ENCODE measurements around the gene HNF1B.

Gene HNF1B

GRCh38 chr17:37759014-37759637, 14.3 kb upstream of the HNF1B start:
- DNase-seq, result no peak

GRCh38 chr17:37756051-37756450, 11.2 kb upstream of the HNF1B start:
- no peak for DNase-seq

DNA sequence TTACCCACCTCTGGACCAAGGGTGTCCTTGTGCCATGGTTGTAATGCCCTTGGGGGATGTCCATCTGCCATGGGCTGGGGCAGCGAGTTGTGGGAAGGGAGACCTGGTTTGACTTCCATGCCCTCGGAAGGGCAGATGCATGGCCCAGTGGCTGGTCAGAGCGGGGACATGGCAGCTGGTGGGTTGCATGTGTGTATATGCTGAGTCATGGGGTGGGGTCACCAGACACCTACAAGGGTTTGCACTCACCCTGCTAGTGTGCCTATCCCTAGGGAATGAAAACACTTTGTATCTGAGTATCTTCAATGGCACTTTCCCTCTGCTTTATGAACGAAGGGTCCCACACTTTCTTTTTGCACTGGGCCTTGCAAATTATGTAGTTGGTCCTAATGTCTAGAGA, 10.6 kb upstream of the HNF1B start:
- DNase-seq, result no peak

DNA sequence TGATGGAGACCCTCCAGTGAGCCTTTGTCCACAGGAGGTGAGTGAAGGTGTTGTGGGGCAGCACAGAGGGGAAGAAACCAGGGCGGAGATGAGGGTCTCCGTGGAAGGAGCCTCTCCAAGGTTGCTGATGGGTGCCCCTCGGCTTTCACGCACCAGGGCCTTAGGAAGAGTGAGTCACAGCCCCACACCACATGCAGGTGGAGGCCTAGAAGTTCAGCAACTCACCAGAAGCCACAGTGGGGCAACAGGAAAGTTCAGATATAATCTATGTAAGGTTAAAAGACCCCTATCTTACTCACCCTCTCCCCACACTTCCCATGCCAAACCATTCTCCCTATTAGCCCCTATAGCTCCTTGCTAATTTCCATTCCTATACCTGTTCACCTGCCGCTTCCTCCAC, 9.5 kb upstream of the HNF1B start:
- no peak for DNase-seq

GRCh38 chr17:37752482-37752881, 7.6 kb upstream of the HNF1B start:
- DNase-seq, result peak; percentile 90

DNA sequence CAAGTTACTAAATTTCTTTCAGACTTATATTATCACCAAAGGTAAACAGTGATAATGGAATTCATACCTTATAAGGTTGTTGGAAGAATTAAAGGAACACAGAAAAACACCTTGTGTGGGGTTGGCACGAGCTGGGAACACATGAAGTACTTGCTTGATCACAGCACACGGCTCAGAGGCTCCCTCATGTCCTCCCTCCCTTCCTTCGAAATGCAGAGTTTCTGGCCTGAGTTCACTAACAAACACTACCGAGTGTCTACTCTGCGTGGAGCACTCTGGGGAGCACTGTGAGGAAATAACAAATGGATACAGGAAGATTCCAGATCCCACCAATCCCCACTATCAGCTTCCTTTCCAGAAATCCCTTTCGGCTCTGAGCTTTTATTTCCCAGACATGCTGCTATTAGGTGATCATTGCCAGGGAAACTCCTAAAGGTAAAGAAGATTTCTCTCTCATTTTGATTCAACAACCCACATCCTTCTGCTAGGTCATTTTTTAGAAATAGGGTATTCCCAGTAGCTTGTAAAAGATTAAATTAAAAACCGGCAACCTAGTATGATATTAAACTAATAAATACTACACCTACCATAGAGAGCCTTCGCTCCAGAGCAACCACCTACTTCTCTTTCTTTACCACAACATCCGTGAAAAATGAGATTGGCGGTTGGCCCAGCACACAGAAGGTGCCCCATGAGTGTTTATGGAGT, 6.1 kb upstream of the HNF1B start:
- no peak for DNase-seq

- DNase-seq, result no peak
Observed at GRCh38 chr17:37750292-37750691, 5.4 kb upstream of the HNF1B start.

DNA sequence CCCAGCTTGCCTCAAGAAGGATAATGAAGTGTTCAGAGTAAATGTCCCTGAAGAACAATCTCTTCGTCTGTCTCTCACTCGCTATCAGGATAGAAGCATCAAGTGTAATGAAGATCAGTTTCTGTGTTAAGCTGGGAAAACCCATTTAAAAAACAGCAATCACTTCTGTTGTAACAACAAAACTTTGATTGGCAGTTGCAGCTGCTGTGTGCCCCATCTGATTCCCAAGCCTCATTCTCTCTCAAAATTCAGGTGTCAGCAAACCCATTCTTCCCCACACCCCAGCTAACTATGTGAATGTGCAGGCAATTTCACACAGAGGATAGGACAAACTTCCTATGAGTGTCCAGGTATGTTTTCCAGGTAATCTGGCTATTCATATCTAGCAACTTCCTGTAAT, 2.4 kb upstream of the HNF1B start:
- no peak for DNase-seq

GRCh38 chr17:37746617-37747016, 1.8 kb upstream of the HNF1B start:
- DNase-seq, result no peak

- DNase-seq, result no peak
Observed at GRCh38 chr17:37745801-37746426, 1.1 kb upstream of the HNF1B start.

DNA sequence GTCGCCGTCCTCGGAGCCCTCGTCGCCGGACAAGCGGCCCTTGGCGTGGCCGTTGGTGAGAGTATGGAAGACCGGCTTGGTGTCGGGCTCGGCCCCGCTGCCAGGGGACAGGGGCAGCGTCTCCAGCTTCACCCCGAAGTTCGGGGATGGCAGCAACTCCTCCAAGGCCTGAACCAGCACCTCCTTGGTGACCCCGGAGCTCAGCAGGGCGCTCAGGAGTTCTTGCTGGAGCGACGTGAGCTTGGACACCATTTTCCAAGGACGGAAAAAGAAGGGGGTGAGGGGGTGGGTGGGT, 279 bp downstream of the HNF1B start:
- no peak for DNase-seq

DNA sequence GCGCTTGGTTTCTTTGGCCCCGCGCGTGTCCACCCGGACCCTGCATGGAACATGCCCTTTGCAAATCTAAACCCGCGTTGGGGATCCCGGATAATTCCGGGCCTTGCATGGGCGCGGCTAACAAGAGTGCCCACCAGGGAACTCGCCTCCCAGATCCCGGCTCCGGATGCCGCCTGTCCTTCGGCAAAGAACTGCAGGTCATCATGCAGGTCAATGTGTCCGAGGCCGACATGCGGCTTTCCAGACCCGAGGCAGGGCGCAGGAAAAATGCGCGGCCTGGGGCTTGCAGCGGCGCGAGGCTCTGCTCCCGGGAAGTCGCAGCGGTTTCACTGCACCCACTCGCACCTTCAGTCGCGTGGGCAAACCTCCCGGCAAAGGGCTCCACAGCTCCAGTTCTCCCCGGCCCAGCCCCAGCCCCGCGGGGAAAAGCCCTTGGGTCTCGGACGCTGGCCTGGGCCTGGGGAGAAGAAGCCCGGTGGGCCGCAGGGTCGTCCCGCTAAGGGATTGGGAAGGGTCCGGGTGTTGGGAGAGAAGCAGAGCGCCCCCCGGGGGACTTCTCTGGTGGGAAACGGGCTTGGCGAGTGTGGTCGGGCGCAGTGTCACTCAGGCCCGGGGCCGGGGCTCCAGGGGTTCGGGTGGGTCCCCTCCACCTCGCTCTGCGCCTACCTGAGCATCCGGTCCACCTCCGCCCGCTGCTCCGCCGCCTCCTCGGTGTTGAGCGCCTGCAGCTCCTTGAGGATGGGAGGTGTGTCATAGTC, 805 bp downstream of the HNF1B start:
- no peak for DNase-seq

DNA sequence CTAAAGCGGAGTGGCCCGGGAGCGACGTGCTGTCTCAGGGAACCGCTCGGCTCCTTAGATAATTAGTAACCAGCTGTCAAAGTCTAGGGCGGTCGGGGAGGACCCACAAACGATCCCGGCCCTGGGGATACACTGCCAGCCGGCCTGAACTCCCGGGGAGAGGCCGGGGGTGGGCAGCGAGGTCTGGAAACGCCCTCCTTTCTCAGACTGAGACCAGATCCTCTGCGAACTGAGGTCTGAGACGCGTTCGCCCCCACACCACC, 1.3 kb downstream of the HNF1B start:
- no peak for DNase-seq

DNA sequence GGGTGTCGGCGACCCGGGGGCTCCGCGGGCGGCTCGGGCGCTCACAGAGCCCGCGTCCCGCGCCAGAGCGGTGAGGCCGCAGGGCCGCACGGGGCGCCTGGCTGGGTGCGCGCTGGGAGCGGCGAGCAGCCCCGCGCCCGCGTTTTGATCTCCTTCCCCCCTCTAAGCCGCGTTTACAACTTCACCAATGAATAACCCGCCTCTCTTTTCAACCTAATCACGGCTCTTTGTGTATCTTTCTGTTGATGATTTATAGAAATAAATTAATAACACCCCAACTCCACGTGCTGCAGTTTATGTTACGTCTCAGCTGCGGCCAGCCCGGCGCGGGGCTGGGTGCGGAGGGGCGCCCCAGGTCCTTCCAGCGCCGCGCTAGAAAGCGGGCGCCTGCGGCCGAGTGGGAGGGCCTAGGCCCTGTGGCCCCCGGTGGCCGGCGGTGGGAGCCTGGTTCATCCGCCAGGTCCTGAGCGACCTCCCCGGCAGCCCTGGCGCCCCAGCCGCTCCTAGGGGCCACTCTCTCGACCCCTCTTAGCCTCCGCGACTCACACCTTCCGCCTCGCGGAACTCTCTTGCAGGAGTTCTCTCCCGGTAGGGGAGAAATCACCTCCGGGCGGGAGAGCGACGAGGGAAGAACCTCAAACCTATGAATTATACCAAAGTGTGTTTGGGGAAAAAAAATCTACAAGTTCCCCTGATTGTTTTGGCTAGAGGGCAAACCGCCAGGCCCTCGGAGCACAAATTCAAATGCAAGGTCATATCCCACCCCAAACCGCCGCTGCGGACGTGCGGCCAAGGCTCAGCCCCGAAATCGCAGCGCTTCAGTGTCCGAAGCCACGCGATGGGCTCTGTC, 1.9 kb downstream of the HNF1B start:
- DNase-seq, result no peak

GRCh38 chr17:37742116-37742761, 2.6 kb downstream of the HNF1B start:
- no peak for DNase-seq

DNA sequence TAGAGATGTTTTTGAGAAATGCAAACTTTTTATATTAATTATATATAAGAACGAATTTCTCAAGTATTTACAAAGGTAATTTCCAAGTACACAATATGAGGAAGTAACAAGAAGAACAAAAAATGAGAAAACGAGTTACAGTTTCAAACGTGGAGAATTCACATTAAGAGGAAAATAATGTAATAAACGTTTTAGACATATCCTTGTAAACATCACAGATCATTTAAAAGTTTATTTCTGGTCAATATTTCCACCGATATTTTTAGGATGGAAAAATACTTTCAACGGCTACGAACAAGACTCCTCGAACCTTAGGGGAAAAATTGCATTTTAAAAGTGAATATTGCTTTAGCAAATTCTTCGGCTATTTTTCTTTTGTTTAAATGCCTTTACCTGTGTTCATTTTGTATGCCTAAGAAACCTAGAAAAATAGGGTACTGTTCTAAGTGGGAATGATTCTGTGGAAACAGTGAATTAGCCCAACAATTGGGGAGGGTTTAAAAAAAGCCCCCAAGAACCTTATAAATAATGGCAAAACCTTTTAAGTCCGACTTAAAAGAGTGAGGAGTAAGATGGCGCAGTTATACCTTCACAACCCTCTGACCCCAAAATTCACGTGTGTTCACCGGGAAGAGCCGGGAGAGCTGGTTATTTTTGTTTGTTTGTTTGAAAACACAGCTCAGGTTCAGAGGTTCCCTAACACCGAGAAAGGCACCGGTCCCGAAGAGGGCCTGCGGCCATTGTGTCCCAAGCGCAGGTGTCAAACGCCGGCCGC, 3.3 kb downstream of the HNF1B start:
- DNase-seq, result no peak

GRCh38 chr17:37740915-37741314, 3.9 kb downstream of the HNF1B start:
- no peak for DNase-seq

DNA sequence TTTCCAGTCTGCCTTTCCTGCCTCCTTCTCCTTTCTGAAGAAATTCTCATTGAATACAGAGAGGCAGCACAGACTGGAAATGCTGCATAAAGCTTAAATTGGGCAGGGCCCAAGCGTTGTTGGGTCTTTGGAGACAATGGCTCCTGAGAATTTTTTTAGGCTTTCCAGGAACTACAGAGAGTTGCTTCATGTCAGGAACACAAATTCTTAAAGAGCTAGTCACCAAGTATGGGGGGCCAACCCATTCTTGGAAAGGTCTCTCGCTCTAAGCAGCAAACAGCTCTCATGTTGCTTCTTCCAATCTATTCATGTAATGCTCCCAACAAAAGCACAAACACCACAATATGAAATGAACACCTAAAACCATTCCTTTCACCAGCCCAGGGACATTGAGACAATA, 6.9 kb downstream of the HNF1B start:
- DNase-seq, result peak; percentile 59

DNA sequence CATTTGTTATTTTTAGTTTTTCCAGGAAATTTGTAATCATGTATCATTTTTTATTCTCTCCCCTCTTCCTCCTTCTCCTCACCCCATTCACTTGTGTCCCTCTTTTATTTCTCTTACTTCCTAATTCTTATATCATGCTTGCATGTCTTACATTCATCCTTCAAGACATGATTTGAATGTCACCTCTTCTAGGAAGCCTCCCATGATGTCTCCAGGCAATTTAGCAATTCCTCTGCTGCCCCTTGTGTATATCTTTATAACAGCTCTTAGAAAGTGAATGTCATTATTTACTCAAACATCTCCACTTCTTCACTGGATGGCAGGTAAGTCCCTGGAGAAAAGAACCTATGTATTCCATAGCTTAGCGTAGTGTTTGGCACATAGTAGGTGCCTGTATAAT, 7.8 kb downstream of the HNF1B start:
- DNase-seq, result no peak

DNA sequence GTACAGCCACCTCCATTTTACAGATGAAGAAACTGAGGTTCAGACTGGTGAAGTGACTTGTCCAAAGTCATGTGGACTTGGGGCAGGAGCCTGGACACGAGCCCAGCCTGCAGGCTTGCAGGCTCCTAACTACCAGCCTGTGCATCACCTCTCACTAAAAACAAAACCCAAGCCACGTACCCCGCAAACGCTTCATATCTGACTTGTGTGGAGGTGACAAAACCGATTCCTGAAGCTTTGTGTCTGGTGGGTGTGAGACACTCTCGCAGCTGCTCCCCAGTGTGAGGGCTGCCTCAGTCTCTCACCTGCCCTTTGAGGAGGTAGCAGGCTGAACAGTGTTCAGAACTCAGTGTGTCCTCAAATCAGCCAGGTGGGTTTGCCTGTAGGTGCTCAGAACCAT, 8.4 kb downstream of the HNF1B start:
- DNase-seq, result no peak

GRCh38 chr17:37735165-37735564, 9.7 kb downstream of the HNF1B start:
- no peak for DNase-seq

DNA sequence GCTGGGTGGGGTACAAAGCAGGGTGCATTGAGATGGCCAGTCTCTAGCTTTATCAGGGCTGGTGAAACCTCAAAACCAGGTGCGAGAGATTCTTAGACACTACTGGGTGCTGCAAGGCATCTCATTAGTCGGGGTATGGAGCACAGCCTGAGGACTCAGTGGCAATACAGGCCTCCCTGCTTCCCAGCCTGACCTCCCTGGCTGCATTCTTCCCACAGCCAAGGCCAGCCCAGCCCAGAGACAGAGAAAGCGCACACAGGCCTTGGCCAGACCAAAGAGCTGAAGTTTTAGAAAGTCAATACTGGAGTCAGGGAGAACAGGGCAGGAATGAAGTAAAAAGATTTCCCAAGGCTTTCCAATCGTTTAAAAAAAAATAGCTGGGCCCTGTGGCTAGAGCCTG, 12.5 kb downstream of the HNF1B start:
- no peak for DNase-seq

Measured in kidney glomerular epithelial cell (primary cell).